ENCODE measurements around the gene RTL1.

The RTL1 gene

DNA sequence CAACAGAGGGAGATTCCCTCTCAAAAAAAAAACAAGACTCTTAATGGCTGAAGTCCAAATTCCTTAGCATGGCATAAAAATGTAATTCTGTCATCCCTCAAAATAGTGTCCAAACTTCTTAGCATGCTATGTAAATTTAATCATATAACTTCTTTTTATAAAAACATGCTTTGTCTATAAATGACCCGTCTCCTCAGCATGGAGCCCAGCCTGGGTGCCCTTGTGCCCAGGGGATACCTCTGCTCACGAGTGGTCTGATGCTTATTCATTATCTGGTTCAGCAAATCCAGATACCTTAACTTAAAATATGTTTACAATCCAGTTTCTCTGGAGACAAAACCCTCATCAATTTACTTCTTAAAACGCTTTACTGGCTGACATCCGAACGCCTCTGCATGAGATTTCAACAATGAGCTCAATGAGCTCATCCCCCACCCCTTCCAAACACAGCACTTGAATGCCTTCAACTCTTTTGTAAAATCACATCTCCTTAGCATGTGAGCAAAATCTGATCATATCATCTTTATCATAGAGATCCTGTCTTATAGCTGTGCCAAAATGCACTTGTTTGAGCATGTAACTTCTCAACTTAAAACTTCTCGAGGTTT, 15.7 kb downstream of the RTL1 start:
- TF ChIP-seq CEBPB (IDR thresholded peaks at IDR 0.05) (no peak), TCF12 (IDR thresholded peaks at IDR 0.05; ENCODE audit: low read depth) (no peak), TEAD4 (IDR thresholded peaks at IDR 0.05) (no peak), CREB1 (IDR thresholded peaks at IDR 0.05; ENCODE audit: low read depth) (no peak), TAF1 (IDR thresholded peaks at IDR 0.05; ENCODE audit: low read depth) (no peak), EGR1 (IDR thresholded peaks at IDR 0.05) (no peak), NFIC (IDR thresholded peaks at IDR 0.05) (no peak), REST (IDR thresholded peaks at IDR 0.05; ENCODE audit: low read depth) (no peak)

- TF ChIP-seq NFIC (IDR thresholded peaks at IDR 0.05) (no peak), TAF1 (IDR thresholded peaks at IDR 0.05; ENCODE audit: low read depth) (no peak), RAD21 (IDR thresholded peaks at IDR 0.05; ENCODE audit: low read depth) (no peak), YY1 (IDR thresholded peaks at IDR 0.05; ENCODE audit: low read depth) (no peak), CEBPB (IDR thresholded peaks at IDR 0.05) (no peak), TEAD4 (IDR thresholded peaks at IDR 0.05) (no peak), EP300 (IDR thresholded peaks at IDR 0.05; ENCODE audit: borderline replicate concordance) (no peak), CREB1 (IDR thresholded peaks at IDR 0.05; ENCODE audit: low read depth) (no peak), REST (IDR thresholded peaks at IDR 0.05; ENCODE audit: low read depth) (no peak)
- TF ChIP-seq, protein P1, sequence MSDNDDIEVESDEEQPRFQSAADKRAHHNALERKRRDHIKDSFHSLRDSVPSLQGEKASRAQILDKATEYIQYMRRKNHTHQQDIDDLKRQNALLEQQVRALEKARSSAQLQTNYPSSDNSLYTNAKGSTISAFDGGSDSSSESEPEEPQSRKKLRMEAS (IDR thresholded peaks at IDR 0.05), result no peak
Observed at GRCh38 chr14:100885617-100886016, 17.9 kb downstream of the RTL1 start.

DNA sequence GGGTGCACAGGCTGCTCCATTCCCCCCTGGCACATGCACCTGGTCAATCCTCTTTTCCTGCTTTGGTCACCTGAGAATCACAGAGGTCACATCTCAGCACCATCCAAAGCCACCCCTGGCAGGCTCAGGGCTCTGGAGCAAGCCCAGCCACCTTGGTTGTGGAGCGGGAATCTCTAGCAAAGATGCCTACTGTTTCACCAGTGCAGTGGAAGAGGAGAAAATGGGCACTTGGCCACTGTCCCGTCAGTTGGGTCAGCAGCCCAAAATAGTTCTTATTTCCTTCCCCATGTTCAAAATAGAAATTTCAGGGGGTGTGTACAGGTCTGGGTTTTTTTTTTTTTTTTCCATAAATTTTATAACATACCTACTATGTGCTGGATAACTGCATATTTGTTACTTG, 18.3 kb downstream of the RTL1 start:
- TF ChIP-seq YY1 (IDR thresholded peaks at IDR 0.05; ENCODE audit: low read depth), result no peak
- TF ChIP-seq EP300 (IDR thresholded peaks at IDR 0.05; ENCODE audit: borderline replicate concordance), result no peak
- TF ChIP-seq, protein P2, sequence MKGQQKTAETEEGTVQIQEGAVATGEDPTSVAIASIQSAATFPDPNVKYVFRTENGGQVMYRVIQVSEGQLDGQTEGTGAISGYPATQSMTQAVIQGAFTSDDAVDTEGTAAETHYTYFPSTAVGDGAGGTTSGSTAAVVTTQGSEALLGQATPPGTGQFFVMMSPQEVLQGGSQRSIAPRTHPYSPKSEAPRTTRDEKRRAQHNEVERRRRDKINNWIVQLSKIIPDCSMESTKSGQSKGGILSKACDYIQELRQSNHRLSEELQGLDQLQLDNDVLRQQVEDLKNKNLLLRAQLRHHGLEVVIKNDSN (IDR thresholded peaks at IDR 0.05), result no peak
- TF ChIP-seq NFIC (IDR thresholded peaks at IDR 0.05), result no peak
- TF ChIP-seq CREB1 (IDR thresholded peaks at IDR 0.05; ENCODE audit: low read depth), result no peak
- TF ChIP-seq TCF12 (IDR thresholded peaks at IDR 0.05; ENCODE audit: low read depth), result no peak

DNA sequence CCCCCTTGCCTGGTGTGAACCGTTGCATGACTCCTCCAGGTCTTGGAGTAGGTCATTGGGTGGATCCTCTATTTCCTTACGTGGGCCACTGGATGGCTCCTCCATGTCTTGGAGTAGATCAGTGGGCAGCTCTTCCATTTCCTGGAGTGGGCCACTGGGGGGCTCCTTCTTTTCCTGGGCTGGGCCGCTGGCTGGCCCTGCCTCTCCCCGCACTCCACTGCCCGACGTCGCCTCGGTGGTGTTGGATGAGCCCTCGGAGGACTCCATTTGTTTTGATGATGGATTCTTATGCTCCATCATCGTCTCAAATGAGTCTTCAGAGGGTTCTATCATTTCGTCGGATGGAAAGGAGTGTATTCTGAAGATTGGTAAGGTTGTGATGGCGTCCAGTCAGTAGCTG, 19.1 kb downstream of the RTL1 start:
- no peak for TF ChIP-seq YY1 (IDR thresholded peaks at IDR 0.05; ENCODE audit: low read depth)
- no peak for TF ChIP-seq CEBPB (IDR thresholded peaks at IDR 0.05)
- no peak for TF ChIP-seq RAD21 (IDR thresholded peaks at IDR 0.05; ENCODE audit: low read depth)
- TF ChIP-seq TAF1 (IDR thresholded peaks at IDR 0.05; ENCODE audit: low read depth), result no peak
- no peak for TF ChIP-seq TEAD4 (IDR thresholded peaks at IDR 0.05)
- TF ChIP-seq, protein P1 (IDR thresholded peaks at IDR 0.05), result no peak
- no peak for TF ChIP-seq FOXM1 (IDR thresholded peaks at IDR 0.05; ENCODE audit: borderline replicate concordance, low read depth)
- TF ChIP-seq CREB1 (IDR thresholded peaks at IDR 0.05; ENCODE audit: low read depth), result no peak
- TF ChIP-seq, protein P2 (IDR thresholded peaks at IDR 0.05), result no peak
- no peak for TF ChIP-seq ZBTB7A (IDR thresholded peaks at IDR 0.05; ENCODE audit: low read depth)

DNA sequence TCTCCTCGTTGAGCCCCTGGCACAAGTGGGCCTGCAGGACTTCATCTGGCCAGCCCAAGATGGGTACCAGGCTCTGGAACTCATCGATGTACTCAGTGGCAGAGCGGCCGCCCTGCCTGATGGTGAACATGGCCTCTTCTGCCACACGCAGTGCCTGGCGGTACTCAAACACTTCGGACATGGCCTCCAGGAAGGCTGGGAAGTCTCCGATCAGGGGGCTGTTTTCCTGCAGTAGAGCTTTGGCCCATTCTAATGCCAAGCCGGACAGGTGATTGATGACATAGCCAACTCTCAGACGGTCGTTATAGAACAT, 19.8 kb downstream of the RTL1 start:
- TF ChIP-seq CREB1 (IDR thresholded peaks at IDR 0.05; ENCODE audit: low read depth), result no peak
- TF ChIP-seq ZBTB7A (IDR thresholded peaks at IDR 0.05; ENCODE audit: low read depth), result no peak
- no peak for TF ChIP-seq YY1 (IDR thresholded peaks at IDR 0.05; ENCODE audit: low read depth)
- TF ChIP-seq TAF1 (IDR thresholded peaks at IDR 0.05; ENCODE audit: low read depth), result no peak
- no peak for TF ChIP-seq TEAD4 (IDR thresholded peaks at IDR 0.05)
- no peak for TF ChIP-seq EP300 (IDR thresholded peaks at IDR 0.05; ENCODE audit: borderline replicate concordance)
- TF ChIP-seq RAD21 (IDR thresholded peaks at IDR 0.05; ENCODE audit: low read depth), result no peak
- TF ChIP-seq TCF12 (IDR thresholded peaks at IDR 0.05; ENCODE audit: low read depth), result no peak
- no peak for TF ChIP-seq FOXM1 (IDR thresholded peaks at IDR 0.05; ENCODE audit: borderline replicate concordance, low read depth)

GRCh38 chr14:100882991-100883788, 20.3 kb downstream of the RTL1 start:
- TF ChIP-seq FOXM1 (IDR thresholded peaks at IDR 0.05; ENCODE audit: borderline replicate concordance, low read depth) (no peak), TCF12 (IDR thresholded peaks at IDR 0.05; ENCODE audit: low read depth) (no peak), EP300 (IDR thresholded peaks at IDR 0.05; ENCODE audit: borderline replicate concordance) (no peak), YY1 (IDR thresholded peaks at IDR 0.05; ENCODE audit: low read depth) (no peak)

Measured in Ishikawa (cell line).